ENCODE data around the gene SLAMF6. TPM values are rescaled to one million over a fixed set of nuclear protein-coding genes. Genes with fewer than 3 reads are reported as not detected.

SLAMF6 gene
- total RNA-seq, 2 experiments from 2014 or later, result 42.8 to 43.9 TPM

GRCh38 chr1:160446945-160447600 is 76.0 kb downstream of the SLAMF6 start:
- no peaks in the 10 kb centered on the region for H3K27me3 Mint-ChIP-seq
- peaks cover 63% of the 10 kb centered on the region for H3K4me1 Mint-ChIP-seq (ENCODE audit: low read depth)
- TF ChIP-seq CTCF (IDR thresholded peaks at IDR 0.05), result no peak
- peaks cover 2% of the 10 kb centered on the region for H3K36me3 Mint-ChIP-seq (ENCODE audit: low read depth)
- CTCF ChIA-PET, result interaction anchor here (1.0 to 2.1 kb wide), 2 partner anchors 24 to 27 kb away, joined by 3 to 4 read pairs; no protein-coding TSS in a partner anchor
- DNase-seq (no peak), ATAC-seq (no peak)
- POLR2A ChIA-PET, result interaction anchor here (1.5 kb wide), 1 partner anchor 21 kb away, joined by 5 read pairs; no protein-coding TSS in a partner anchor
- peaks cover 4% of the 10 kb centered on the region for H3K9me3 Mint-ChIP-seq
- H3K27ac Mint-ChIP-seq, result peak overlapping the region; percentile 59
- intact Hi-C loops (cut with micrococcal nuclease), result no loop called here
- H3K4me3 Mint-ChIP-seq, result no peak overlapping the region

DNA sequence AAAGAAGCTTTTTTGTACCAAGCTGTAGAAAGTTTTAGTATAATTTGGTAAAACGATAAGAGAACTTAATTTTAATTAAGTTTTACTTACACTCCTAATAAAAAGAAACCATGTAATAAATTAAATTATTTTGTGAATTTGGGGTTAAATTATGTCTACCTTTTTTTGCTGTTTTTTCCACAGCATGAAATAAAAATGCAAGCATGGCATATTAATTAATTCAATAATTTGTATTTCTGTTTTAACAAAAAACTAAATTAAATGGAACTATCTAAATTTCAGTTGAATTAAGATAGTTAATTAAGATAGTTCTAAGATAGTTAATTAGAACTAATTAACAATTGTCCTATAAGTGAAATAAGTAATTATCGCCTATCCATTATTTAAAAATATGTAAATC is 83.3 kb downstream of the SLAMF6 start:
- Mint-ChIP-seq H3K36me3 (ENCODE audit: low read depth) (peaks cover 17% of the 10 kb centered on the region), H3K4me3 (no peak overlapping the region), H3K9me3 (peaks cover 10% of the 10 kb centered on the region), H3K27ac (no peak overlapping the region), H3K4me1 (ENCODE audit: low read depth) (peaks cover 51% of the 10 kb centered on the region), H3K27me3 (no peaks in the 10 kb centered on the region)
- intact Hi-C loops (cut with micrococcal nuclease), result no loop called here
- CTCF ChIA-PET, result interaction anchor here (0.8 to 0.9 kb wide), 2 partner anchors 9 to 179 kb away, joined by 3 read pairs; no protein-coding TSS in a partner anchor
- POLR2A ChIA-PET, result interaction anchor here (1.5 kb wide), 1 partner anchor 13 kb away, joined by 5 read pairs; no protein-coding TSS in a partner anchor
- no peak for TF ChIP-seq CTCF (IDR thresholded peaks at IDR 0.05)
- no peak for DNase-seq
- ATAC-seq, result no peak

DNA sequence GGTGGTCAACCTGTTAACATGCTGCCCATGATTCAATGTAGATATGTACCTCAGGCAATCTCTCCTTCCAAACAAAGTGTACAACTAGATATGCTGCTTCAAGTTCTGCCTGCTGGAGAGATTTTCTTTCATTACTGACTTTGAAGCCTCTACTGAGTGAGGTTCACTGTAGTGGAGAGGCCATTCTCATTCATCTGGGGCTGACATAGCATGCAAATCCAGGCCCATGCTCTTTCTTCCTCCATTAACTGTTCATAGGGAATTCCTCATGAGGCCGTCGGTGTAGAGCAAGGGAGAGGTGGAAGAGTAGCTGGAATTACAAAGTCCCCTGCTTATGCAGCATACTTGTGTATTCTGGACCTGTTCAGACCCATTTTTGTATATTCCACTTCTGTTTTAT is 84.1 kb downstream of the SLAMF6 start:
- H3K4me3 Mint-ChIP-seq, result no peak overlapping the region
- peak overlapping the region; percentile 93 for H3K27ac Mint-ChIP-seq
- peaks cover 18% of the 10 kb centered on the region for H3K9me3 Mint-ChIP-seq
- intact Hi-C loops (cut with micrococcal nuclease), result no loop called here
- peaks cover 25% of the 10 kb centered on the region for H3K36me3 Mint-ChIP-seq (ENCODE audit: low read depth)
- ATAC-seq (no peak), DNase-seq (no peak)
- H3K27me3 Mint-ChIP-seq, result no peaks in the 10 kb centered on the region
- ChIA-PET POLR2A (interaction anchor here (0.6 to 1.5 kb wide), 2 partner anchors 12 to 14 kb away, joined by 4 to 5 read pairs; no protein-coding TSS in a partner anchor), CTCF (interaction anchor here (0.8 kb wide), 1 partner anchor 10 kb away, joined by 3 read pairs; no protein-coding TSS in a partner anchor)
- TF ChIP-seq CTCF (IDR thresholded peaks at IDR 0.05), result no peak
- peaks cover 54% of the 10 kb centered on the region for H3K4me1 Mint-ChIP-seq (ENCODE audit: low read depth)

DNA sequence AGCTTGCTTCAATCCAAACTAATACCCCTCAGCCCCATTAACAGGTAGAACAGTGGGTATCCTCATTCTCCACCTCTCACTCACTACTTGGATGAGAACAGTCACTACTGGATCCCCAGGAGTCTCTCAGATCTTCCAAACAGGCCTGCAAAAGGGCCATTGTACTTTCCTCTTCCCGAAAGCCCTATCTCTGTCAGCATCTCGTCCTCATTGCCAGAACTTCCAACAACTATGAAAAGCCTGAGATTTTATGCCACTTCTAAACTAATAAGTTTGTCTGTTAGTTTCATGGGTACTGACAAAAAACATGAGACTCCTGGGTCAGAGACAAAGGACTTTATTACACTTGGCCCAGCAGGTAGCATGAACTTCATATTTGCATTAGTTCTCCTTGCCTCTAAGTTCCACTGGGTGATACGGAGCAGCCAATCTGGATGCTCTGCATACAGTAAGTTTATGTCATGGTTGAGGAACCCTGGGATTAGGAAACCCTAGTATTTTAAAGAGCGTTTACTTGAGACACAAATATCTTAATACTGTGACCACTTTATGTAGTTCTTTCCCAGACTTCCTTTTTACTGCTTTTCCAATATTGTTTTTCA is 84.6 kb downstream of the SLAMF6 start:
- H3K36me3 Mint-ChIP-seq (ENCODE audit: low read depth), result peaks cover 30% of the 10 kb centered on the region
- peak overlapping the region; percentile 66 for H3K4me3 Mint-ChIP-seq
- no peaks in the 10 kb centered on the region for H3K27me3 Mint-ChIP-seq
- intact Hi-C loops (cut with micrococcal nuclease), result no loop called here
- no peak for TF ChIP-seq CTCF (IDR thresholded peaks at IDR 0.05)
- peaks cover 22% of the 10 kb centered on the region for H3K9me3 Mint-ChIP-seq
- ATAC-seq (peak; percentile 15), DNase-seq (no peak)
- peak overlapping the region; percentile 93 for H3K27ac Mint-ChIP-seq
- peaks cover 53% of the 10 kb centered on the region for H3K4me1 Mint-ChIP-seq (ENCODE audit: low read depth)
- CTCF ChIA-PET, result interaction anchor here (1.1 kb wide), 1 partner anchor 13 kb away, joined by 3 read pairs; no protein-coding TSS in a partner anchor
- POLR2A ChIA-PET, result interaction anchor here (1.1 kb wide), 1 partner anchor 13 kb away, joined by 5 read pairs; no protein-coding TSS in a partner anchor
